D341Med (cell line): ENCODE data around the gene ZBTB20.

Source experiments
- DNase-seq: peaks from one replicate; pipeline ENCODE4 v3.0.0; 2012; ENCODE audit warnings: low spot score

Gene ZBTB20

DNA sequence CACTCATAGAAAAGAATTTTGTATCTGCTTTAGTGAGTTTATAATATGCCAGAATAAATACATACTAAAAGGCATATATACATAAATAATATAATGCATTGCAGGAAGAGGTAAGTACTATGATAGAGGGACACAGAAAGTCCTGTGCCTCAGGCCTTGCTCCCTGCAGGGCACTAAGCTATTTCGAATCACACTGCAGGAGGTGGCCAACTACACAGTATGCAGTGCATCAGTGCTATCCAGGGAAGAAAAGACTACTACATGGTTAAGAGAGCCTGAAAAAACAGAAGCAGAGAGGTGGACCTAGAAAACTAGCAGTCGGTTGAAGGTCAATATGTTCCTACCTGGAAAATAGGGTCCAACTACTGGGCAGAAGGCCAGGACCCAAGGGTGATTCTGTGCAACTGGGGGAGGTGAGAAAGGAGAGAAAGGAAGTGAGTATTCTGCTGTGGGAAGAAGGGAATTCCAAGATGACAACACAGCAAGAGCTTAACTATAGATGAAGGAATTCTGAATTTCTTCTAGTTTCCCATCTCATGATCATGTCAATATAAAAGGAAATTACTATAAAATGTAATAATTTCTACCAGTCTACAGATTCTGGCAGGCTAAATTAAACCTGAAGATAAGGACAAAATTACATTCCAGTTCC lies 218.0 kb downstream of the ZBTB20 start:
- no peak for DNase-seq

GRCh38 chr3:114904633-114905032 lies 242.5 kb downstream of the ZBTB20 start:
- DNase-seq, result no peak

- no peak for DNase-seq
Measured at GRCh38 chr3:114903213-114903612, 243.9 kb downstream of the ZBTB20 start.

DNA sequence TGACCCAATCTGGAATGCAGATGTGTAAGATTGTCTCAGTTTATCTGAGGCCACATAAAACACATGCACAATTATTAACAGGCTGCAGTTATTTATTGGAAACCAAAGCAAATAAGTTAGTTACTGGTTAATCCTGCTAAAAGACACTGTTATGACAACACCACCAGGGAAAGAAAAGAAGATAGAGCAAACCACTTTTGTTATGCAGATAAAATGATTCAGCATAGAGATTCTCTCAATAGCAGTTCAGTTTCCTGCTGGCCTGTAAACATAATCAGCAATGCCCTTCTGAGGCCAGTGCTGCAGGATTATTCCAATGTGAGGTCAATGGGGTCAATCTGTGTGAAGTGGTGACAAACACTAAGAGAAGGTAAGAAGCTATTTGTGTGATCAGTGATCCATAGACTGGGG lies 244.4 kb downstream of the ZBTB20 start:
- no peak for DNase-seq

DNA sequence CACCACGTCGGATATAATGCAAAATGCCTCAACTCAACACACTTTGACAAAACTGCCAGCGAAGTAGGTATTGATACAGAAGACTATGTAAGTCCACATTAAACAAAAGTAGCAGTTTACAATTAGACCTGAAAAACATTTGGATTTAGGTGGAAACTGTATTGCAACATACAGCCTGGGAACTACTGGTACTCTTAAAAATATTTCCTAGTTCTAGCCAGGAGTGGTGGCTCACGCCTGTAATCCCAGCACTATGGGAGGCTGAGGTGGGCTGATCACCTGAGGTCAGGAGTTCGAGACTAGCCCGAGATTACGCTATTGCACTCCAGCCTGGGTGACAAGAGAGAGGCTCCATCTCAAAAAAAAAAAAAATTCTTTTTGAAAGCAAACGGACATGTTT lies 246.2 kb downstream of the ZBTB20 start:
- DNase-seq, result no peak

- no peak for DNase-seq
Measured at GRCh38 chr3:114899186-114899931, 247.7 kb downstream of the ZBTB20 start.

GRCh38 chr3:114896978-114897377 lies 250.1 kb downstream of the ZBTB20 start:
- DNase-seq, result no peak

- no peak for DNase-seq
Measured at GRCh38 chr3:114893361-114893760, 253.7 kb downstream of the ZBTB20 start.

- no peak for DNase-seq
Measured at GRCh38 chr3:114892880-114893279, 254.2 kb downstream of the ZBTB20 start.

- DNase-seq, result no peak
Measured at GRCh38 chr3:114892131-114892879, 254.8 kb downstream of the ZBTB20 start.

GRCh38 chr3:114887806-114888205 lies 259.3 kb downstream of the ZBTB20 start:
- no peak for DNase-seq

DNA sequence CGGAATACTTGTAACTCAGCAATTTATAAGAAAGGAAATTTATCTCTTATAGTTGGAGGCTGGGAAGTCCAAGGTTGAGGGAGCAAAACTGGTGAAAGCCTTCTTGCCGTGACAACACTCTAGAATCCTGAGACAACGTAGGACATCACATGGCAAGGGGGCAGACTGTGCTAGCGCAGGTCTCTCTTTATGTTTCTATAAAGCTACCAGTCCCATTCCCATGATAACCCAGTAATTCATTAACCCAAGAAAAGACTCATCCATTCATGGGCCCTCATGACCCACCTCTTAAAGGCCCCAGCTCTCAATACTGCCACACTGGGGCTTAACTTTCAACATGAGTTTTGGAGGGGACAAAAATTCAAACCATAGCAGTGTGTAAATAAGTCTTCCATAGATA lies 260.2 kb downstream of the ZBTB20 start:
- DNase-seq, result no peak

- no peak for DNase-seq
Measured at GRCh38 chr3:114884213-114884923, 262.7 kb downstream of the ZBTB20 start.

DNA sequence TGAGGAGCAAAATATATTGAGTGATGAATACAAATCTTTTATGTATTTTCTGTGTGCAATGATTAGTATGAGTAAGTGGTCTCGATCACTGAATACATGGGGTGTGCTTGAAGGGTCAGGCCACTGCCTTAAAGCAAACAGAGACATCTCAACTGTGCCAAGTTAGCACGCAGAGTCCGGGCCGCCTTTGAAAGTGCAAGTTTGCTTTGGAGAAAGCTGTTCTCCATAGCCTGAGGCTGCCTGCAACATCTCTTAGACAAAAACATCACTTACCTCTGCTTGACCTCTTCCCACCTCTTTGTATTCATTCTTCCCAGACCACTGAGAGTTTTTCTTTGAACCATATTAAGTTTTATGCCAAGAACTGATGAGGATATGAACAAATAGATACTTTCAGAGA lies 267.0 kb downstream of the ZBTB20 start:
- no peak for DNase-seq

GRCh38 chr3:114879059-114880031 lies 267.7 kb downstream of the ZBTB20 start:
- no peak for DNase-seq

DNA sequence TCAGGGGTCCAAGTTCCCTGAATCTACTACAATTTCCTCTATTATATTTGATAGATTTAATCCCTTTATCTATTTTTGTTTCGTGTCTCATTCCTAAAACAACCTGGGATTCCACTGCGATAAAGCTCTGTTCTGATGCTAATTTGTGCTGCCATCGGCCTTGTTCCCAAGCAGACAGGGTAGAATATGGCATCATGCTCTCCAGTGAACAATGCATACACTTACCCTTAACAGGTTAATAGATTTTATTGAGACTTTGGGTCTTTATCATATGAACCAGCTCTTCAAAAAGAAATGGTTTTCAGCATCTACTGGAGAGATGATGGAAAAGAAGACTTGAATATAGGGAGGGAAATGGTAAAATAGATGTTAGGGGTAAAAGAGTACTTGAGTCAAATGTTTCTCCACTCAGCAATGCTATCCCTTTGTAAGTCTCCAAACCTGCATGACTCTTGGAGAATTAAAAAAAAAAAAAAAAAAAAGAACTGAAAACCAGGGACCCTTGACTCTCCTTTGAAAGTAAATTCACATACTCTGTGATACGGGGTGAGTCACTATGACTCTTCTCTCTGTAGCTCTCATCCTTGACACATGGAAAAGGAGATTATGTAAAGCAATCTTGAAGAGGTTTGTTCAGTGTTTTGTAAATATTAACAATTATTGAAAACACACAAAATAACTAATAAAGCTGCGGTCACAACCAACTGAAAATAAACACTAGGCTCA lies 268.8 kb downstream of the ZBTB20 start:
- no peak for DNase-seq

DNA sequence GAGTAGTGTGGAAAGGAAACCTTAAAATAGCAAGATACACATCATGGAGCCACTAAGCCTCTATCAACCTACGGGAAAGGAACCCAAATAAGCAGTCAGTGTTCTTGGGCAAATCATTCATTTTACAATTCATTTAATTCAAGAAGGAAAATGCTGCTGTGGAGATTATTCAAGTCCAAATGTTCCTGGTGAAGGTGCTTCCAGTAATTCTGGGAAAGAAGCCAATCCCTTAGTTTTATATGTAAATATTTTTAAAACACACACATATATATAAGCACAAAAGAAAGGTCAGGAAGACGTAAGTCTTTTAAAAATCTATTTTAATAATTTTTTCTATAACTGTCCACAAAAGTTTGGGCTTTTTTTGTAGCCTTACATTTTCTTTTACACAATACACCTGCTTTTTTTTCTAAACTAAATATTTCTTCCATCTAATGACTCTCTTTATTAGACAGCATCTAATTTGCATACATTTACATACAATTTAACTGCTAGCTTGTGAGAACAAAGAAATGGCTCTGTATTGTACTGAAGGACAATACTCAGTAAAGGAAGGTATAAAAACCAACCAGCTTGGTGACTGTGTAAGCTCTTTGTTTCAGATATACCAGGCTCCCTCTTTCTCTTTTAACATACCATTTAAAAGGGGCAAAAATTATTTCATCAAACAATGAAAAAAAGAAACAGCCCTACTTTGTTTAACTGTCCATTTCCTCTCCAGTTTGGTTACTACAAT lies 269.5 kb downstream of the ZBTB20 start:
- DNase-seq, result no peak

- no peak for DNase-seq
Measured at GRCh38 chr3:114874522-114874971, 272.5 kb downstream of the ZBTB20 start.

GRCh38 chr3:114873591-114873990 lies 273.5 kb downstream of the ZBTB20 start:
- no peak for DNase-seq

DNA sequence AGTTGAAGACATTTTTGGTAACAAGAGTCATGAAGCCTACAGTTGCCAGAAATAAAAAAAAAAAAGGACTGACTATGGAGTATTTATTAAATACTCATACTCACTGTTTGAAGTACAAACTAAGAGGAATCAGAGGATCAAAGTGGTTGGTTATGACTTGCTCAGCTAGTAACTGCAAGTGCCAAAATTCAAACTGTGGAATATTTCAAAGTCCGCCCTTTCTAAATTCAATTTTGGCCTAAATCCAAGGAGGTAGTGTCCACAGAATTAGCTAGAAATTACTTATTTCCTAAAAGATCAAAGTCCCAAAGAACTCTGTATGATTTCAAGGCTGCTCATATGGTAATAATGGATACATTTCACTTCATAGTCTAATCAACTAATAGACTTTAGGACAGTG lies 274.5 kb downstream of the ZBTB20 start:
- DNase-seq, result no peak
